GM21619 (cell line): Measurements from ENCODE around the gene C1orf210.

Experiments used
- ATAC-seq: cut with Tn5 transposase; IDR thresholded peaks from one replicate; pipeline ENCODE4 v1.9.1; 2021; ENCODE audit not compliant: unreplicated experiment

C1orf210 gene

GRCh38 chr1:43275826-43276620 lies 9.4 kb downstream of the C1orf210 start:
- ATAC-seq: no peak

GRCh38 chr1:43274804-43275180 lies 10.6 kb downstream of the C1orf210 start:
- ATAC-seq: no peak

- no peak for ATAC-seq
Measured at GRCh38 chr1:43274125-43274803, 11.1 kb downstream of the C1orf210 start.

- no peak for ATAC-seq
Measured at GRCh38 chr1:43273708-43274107, 11.7 kb downstream of the C1orf210 start.

GRCh38 chr1:43272576-43273571 lies 12.5 kb downstream of the C1orf210 start:
- ATAC-seq: no peak

- ATAC-seq: no peak
Measured at GRCh38 chr1:43272161-43272560, 13.2 kb downstream of the C1orf210 start.

- no peak for ATAC-seq
Measured at GRCh38 chr1:43271186-43272118, 13.9 kb downstream of the C1orf210 start.

- no peak for ATAC-seq
Measured at GRCh38 chr1:43270421-43271095, 14.8 kb downstream of the C1orf210 start.

- ATAC-seq: no peak
Measured at GRCh38 chr1:43269627-43270375, 15.6 kb downstream of the C1orf210 start, which contains the start of gene TMEM125. TMEM125 (plus strand) TSS chr1:43269983; CDS start chr1:43272723, 2,740 bp downstream.

- ATAC-seq: no peak
Measured at GRCh38 chr1:43267818-43268425, 17.5 kb downstream of the C1orf210 start.

- no peak for ATAC-seq
Measured at GRCh38 chr1:43267291-43267805, 18.0 kb downstream of the C1orf210 start.

- no peak for ATAC-seq
Measured at GRCh38 chr1:43266881-43267280, 18.5 kb downstream of the C1orf210 start.

GRCh38 chr1:43265431-43265830 lies 19.9 kb downstream of the C1orf210 start:
- ATAC-seq: no peak

- no peak for ATAC-seq
Measured at GRCh38 chr1:43258370-43258769, 27.0 kb downstream of the C1orf210 start.

- no peak for ATAC-seq
Measured at GRCh38 chr1:43256675-43257570, 28.5 kb downstream of the C1orf210 start.

GRCh38 chr1:43255438-43256210 lies 29.8 kb downstream of the C1orf210 start:
- ATAC-seq: no peak
